ENCODE results near the gene GABRB1. TPM values are rescaled to one million over a fixed set of nuclear protein-coding genes. Genes with fewer than 3 reads are reported as not detected.

GABRB1 gene
- total RNA-seq, 4 donors from 2014 or later = not detected

- WGBS, 2 donors = 80 to 83% methylated on average over 3 of the region's 3 CpGs
- no peak for DNase-seq (ENCODE audit: low spot score in 2 of 2)
- TF ChIP-seq POLR2A (IDR thresholded peaks at IDR 0.05) (no peak), CTCF (IDR thresholded peaks at IDR 0.05) (no peak)
- intact Hi-C loops (cut with DNase I; ENCODE audit: low total_unique reads) = no loop called here
- no peak overlapping the region for H3K4me3 ChIP-seq (ENCODE audit: low read depth, poor library complexity, severe bottlenecking)
Observed at GRCh38 chr4:47469951-47470350, 438.6 kb downstream of the GABRB1 start.

- WGBS, 2 donors = 35 to 47% methylated on average over 4 of the region's 4 CpGs
- TF ChIP-seq CTCF (IDR thresholded peaks at IDR 0.05) (no peak), POLR2A (IDR thresholded peaks at IDR 0.05) (no peak)
Observed at GRCh38 chr4:47471064-47471463, 439.7 kb downstream of the GABRB1 start.

GRCh38 chr4:47471591-47471990, 440.2 kb downstream of the GABRB1 start:
- H3K4me3 ChIP-seq (ENCODE audit: low read depth, poor library complexity, severe bottlenecking) = no peak overlapping the region
- intact Hi-C loops (cut with DNase I; ENCODE audit: low total_unique reads) = no loop called here
- no peak for DNase-seq (ENCODE audit: low spot score in 2 of 2)
- no peak for TF ChIP-seq POLR2A (IDR thresholded peaks at IDR 0.05)
- no peak for TF ChIP-seq CTCF (IDR thresholded peaks at IDR 0.05)
- 79 to 89% methylated on average over 2 of the region's 2 CpGs for WGBS, 2 donors

More at GRCh38 chr4:47471064-47471463, 439.7 kb downstream of the GABRB1 start:
- intact Hi-C loops (cut with DNase I; ENCODE audit: low total_unique reads) = no loop called here
- no peak for DNase-seq (ENCODE audit: low spot score in 2 of 2)
- no peak overlapping the region for H3K4me3 ChIP-seq (ENCODE audit: low read depth, poor library complexity, severe bottlenecking)

GRCh38 chr4:47473141-47473750, 441.9 kb downstream of the GABRB1 start:
- no peak for DNase-seq (ENCODE audit: low spot score in 2 of 2)
- 81 to 90% methylated on average over 3 of the region's 3 CpGs for WGBS, 2 donors
- TF ChIP-seq CTCF (IDR thresholded peaks at IDR 0.05) = no peak
- no peak for TF ChIP-seq POLR2A (IDR thresholded peaks at IDR 0.05)
- H3K4me3 ChIP-seq (ENCODE audit: low read depth, poor library complexity, severe bottlenecking) = no peak overlapping the region
- intact Hi-C loops (cut with DNase I; ENCODE audit: low total_unique reads) = no loop called here

- TF ChIP-seq POLR2A (IDR thresholded peaks at IDR 0.05) (no peak), CTCF (IDR thresholded peaks at IDR 0.05) (no peak)
- H3K4me3 ChIP-seq (ENCODE audit: low read depth, poor library complexity, severe bottlenecking) = no peak overlapping the region
- 83 to 84% methylated on average over 4 of the region's 4 CpGs for WGBS, 2 donors
- DNase-seq (ENCODE audit: low spot score in 2 of 2) = no peak
- intact Hi-C loops (cut with DNase I; ENCODE audit: low total_unique reads) = no loop called here
Observed at GRCh38 chr4:47474799-47475198, 443.4 kb downstream of the GABRB1 start.

GRCh38 chr4:47475411-47475810, 444.0 kb downstream of the GABRB1 start:
- intact Hi-C loops (cut with DNase I; ENCODE audit: low total_unique reads) = no loop called here
- H3K4me3 ChIP-seq (ENCODE audit: low read depth, poor library complexity, severe bottlenecking) = no peak overlapping the region
- TF ChIP-seq CTCF (IDR thresholded peaks at IDR 0.05) = no peak
- WGBS, 2 donors = 88 to 91% methylated on average over 1 of the region's 1 CpG
- no peak for DNase-seq (ENCODE audit: low spot score in 2 of 2)
